HFFc6 (cell line): ENCODE measurements around the gene ME3. TPM values are rescaled to one million over a fixed set of nuclear protein-coding genes. Genes with fewer than 3 reads are reported as not detected.

Experiments
- DNase-seq: peaks from one replicate; pipeline ENCODE4 v3.0.0-alpha.2; 2018
- H3K27ac Mint-ChIP-seq: 2 replicates; pipeline ENCODE4 v1.8.0; 2020; ENCODE audit warnings: mild to moderate bottlenecking, mixed read lengths
- H3K27me3 Mint-ChIP-seq: 2 replicates; pipeline ENCODE4 v1.8.0; 2021; ENCODE audit warnings: mild to moderate bottlenecking, moderate library complexity, mixed read lengths; ENCODE audit not compliant: insufficient read depth
- H3K36me3 Mint-ChIP-seq: 2 replicates; pipeline ENCODE4 v1.8.0; 2021; ENCODE audit warnings: low read depth, mixed read lengths
- H3K4me1 Mint-ChIP-seq: 2 replicates; pipeline ENCODE4 v1.8.0; 2020; ENCODE audit warnings: low read depth, mixed read lengths
- H3K4me3 Mint-ChIP-seq: 2 replicates; pipeline ENCODE4 v1.8.0; 2020; ENCODE audit warnings: mild to moderate bottlenecking, moderate library complexity, mixed read lengths
- H3K9me3 Mint-ChIP-seq: 2 replicates; pipeline ENCODE4 v1.8.0; 2020; ENCODE audit warnings: mild to moderate bottlenecking, mixed read lengths
- CTCF ChIP-seq: fragments of 200-600 bp; sonication (generic); IDR thresholded peaks from 2 replicates; pipeline ENCODE4 v1.5.0; 2021; ENCODE audit warnings: antibody characterized with exemption, mild to moderate bottlenecking
- total RNA-seq, 6 experiments: library from RNA; stranded (reverse); fragmentation: NEBNext Ultra II Directional; extraction: Animal tissue kit (Norgen Biotek cat#: 25700); gene quantifications; 2 replicates in 1 of 6; 3 replicates in 5 of 6; pipeline ENCODE4 v1.2.3, GENCODE V29; 2021

The ME3 gene
- total RNA-seq, 6 experiments from 2014 or later: 3.5 to 8.6 (median 6.6) TPM

- Mint-ChIP-seq H3K36me3 (peaks cover 6% of the 10 kb centered on the region), H3K27me3 (no peaks in the 10 kb centered on the region)
- DNase-seq: no peak
Measured at GRCh38 chr11:86447763-86448480, 224.5 kb downstream of the ME3 start.

GRCh38 chr11:86446924-86447285 is 225.5 kb downstream of the ME3 start:
- H3K27me3 Mint-ChIP-seq: no peaks in the 10 kb centered on the region
- DNase-seq: no peak
- H3K4me3 Mint-ChIP-seq: no peak overlapping the region
- H3K27ac Mint-ChIP-seq: no peak overlapping the region
- peaks cover 12% of the 10 kb centered on the region for H3K4me1 Mint-ChIP-seq
- peaks cover 6% of the 10 kb centered on the region for H3K36me3 Mint-ChIP-seq
- H3K9me3 Mint-ChIP-seq: no peaks in the 10 kb centered on the region
- no peak for TF ChIP-seq CTCF

More at GRCh38 chr11:86447763-86448480, 224.5 kb downstream of the ME3 start:
- no peaks in the 10 kb centered on the region for H3K9me3 Mint-ChIP-seq
- H3K27ac Mint-ChIP-seq: no peak overlapping the region
- TF ChIP-seq CTCF: no peak
- H3K4me1 Mint-ChIP-seq: peaks cover 3% of the 10 kb centered on the region
- no peak overlapping the region for H3K4me3 Mint-ChIP-seq

GRCh38 chr11:86446163-86446923 is 226.1 kb downstream of the ME3 start:
- peaks cover 12% of the 10 kb centered on the region for H3K4me1 Mint-ChIP-seq
- no peak overlapping the region for H3K27ac Mint-ChIP-seq
- DNase-seq: no peak
- H3K27me3 Mint-ChIP-seq: no peaks in the 10 kb centered on the region
- H3K4me3 Mint-ChIP-seq: no peak overlapping the region
- no peaks in the 10 kb centered on the region for H3K9me3 Mint-ChIP-seq
- no peak for TF ChIP-seq CTCF
- peaks cover 6% of the 10 kb centered on the region for H3K36me3 Mint-ChIP-seq

- no peak overlapping the region for H3K27ac Mint-ChIP-seq
- no peak for TF ChIP-seq CTCF
- H3K27me3 Mint-ChIP-seq: no peaks in the 10 kb centered on the region
- H3K9me3 Mint-ChIP-seq: no peaks in the 10 kb centered on the region
- H3K4me1 Mint-ChIP-seq: peaks cover 23% of the 10 kb centered on the region
- peaks cover 6% of the 10 kb centered on the region for H3K36me3 Mint-ChIP-seq
- no peak for DNase-seq
- no peak overlapping the region for H3K4me3 Mint-ChIP-seq
Measured at GRCh38 chr11:86444981-86445380, 227.4 kb downstream of the ME3 start.

- no peak overlapping the region for H3K4me3 Mint-ChIP-seq
- no peaks in the 10 kb centered on the region for H3K9me3 Mint-ChIP-seq
- no peak overlapping the region for H3K27ac Mint-ChIP-seq
- no peak for DNase-seq
- no peaks in the 10 kb centered on the region for H3K27me3 Mint-ChIP-seq
- no peak for TF ChIP-seq CTCF
- H3K4me1 Mint-ChIP-seq: peaks cover 31% of the 10 kb centered on the region
- H3K36me3 Mint-ChIP-seq: peaks cover 12% of the 10 kb centered on the region
Measured at GRCh38 chr11:86443415-86443814, 229.0 kb downstream of the ME3 start.
